GM23338 (cell line): Measurements from ENCODE around the gene CEP55. TPM values are rescaled to one million over a fixed set of nuclear protein-coding genes. Genes with fewer than 3 reads are reported as not detected.

Source experiments
- ATAC-seq: fragments of 200-7000 bp; cut with Tn5 transposase; 3 replicates; pipeline ENCODE4 v1.9.1; 2020
- DNase-seq: peaks from one replicate; pipeline ENCODE4 v3.0.0-alpha.2; 2015; ENCODE audit warnings: low spot score
- H2AFZ ChIP-seq: fragments of 200-600 bp; sonication (generic); 2 replicates; pipeline ENCODE4 v1.8.0; 2016; ENCODE audit warnings: antibody characterized with exemption, mild to moderate bottlenecking, moderate library complexity
- H3F3A ChIP-seq: fragments of 200-600 bp; sonication (generic); replicated peaks from 2 replicates; pipeline ENCODE4 v1.8.0; 2017; ENCODE audit warnings: antibody characterized with exemption, mixed run types, low read depth
- H3K27ac ChIP-seq: fragments of 200-600 bp; sonication (generic); 2 replicates; pipeline ENCODE4 v1.6.1; 2016; ENCODE audit warnings: low read depth
- H3K27me3 ChIP-seq: fragments of 200-600 bp; sonication (generic); 2 replicates; pipeline ENCODE4 v1.8.0; 2016; ENCODE audit warnings: mild to moderate bottlenecking, mixed run types, moderate library complexity; ENCODE audit not compliant: insufficient read depth
- H3K36me3 ChIP-seq: fragments of 200-600 bp; sonication (generic); 2 replicates; pipeline ENCODE4 v1.8.0; 2016; ENCODE audit warnings: mild to moderate bottlenecking; ENCODE audit not compliant: insufficient read depth
- H3K4me1 ChIP-seq: fragments of 200-600 bp; sonication (generic); 2 replicates; pipeline ENCODE4 v1.8.0; 2016; ENCODE audit warnings: mild to moderate bottlenecking, moderate library complexity; ENCODE audit not compliant: insufficient read depth
- H3K4me2 ChIP-seq: fragments of 200-600 bp; sonication (generic); 2 replicates; pipeline ENCODE4 v1.7.1; 2017; ENCODE audit warnings: mixed run types
- H3K4me3 ChIP-seq: fragments of 200-600 bp; sonication (generic); 2 replicates; pipeline ENCODE4 v1.6.1; 2016; ENCODE audit warnings: mixed run types
- H3K79me2 ChIP-seq: fragments of 200-600 bp; sonication (generic); replicated peaks from 2 replicates; pipeline ENCODE4 v1.8.0; 2017; ENCODE audit warnings: mild to moderate bottlenecking; ENCODE audit not compliant: insufficient read depth
- H3K9me2 ChIP-seq: fragments of 200-600 bp; sonication (generic); 2 replicates; pipeline ENCODE4 v1.8.0; 2017; ENCODE audit not compliant: insufficient read depth
- H4K20me1 ChIP-seq: fragments of 200-600 bp; sonication (generic); replicated peaks from 2 replicates; pipeline ENCODE4 v1.8.0; 2017; ENCODE audit warnings: mild to moderate bottlenecking; ENCODE audit not compliant: insufficient read depth
- H3K27ac Mint-ChIP-seq: 2 replicates; pipeline ENCODE4 v1.8.0; 2020; ENCODE audit warnings: inconsistent platforms, mild to moderate bottlenecking, moderate library complexity, mixed read lengths
- H3K27me3 Mint-ChIP-seq: 3 replicates; pipeline ENCODE4 v1.8.0; 2022; ENCODE audit warnings: low read depth, mild to moderate bottlenecking, moderate library complexity, mixed read lengths, inconsistent platforms; ENCODE audit not compliant: insufficient read depth, poor library complexity
- H3K36me3 Mint-ChIP-seq: 3 replicates; pipeline ENCODE4 v1.8.0; 2021; ENCODE audit warnings: low read depth, mild to moderate bottlenecking, inconsistent platforms, moderate library complexity, mixed read lengths
- H3K4me1 Mint-ChIP-seq: 3 replicates; pipeline ENCODE4 v1.8.0; 2020; ENCODE audit warnings: mild to moderate bottlenecking, inconsistent platforms, mixed read lengths
- H3K4me3 Mint-ChIP-seq: 3 replicates; pipeline ENCODE4 v1.8.0; 2021; ENCODE audit warnings: moderate library complexity, mild to moderate bottlenecking, inconsistent platforms, mixed read lengths
- H3K9me3 Mint-ChIP-seq: 3 replicates; pipeline ENCODE4 v1.8.0; 2020; ENCODE audit warnings: moderate library complexity, mild to moderate bottlenecking, inconsistent platforms, mixed read lengths
- CREB1 ChIP-seq: fragments of 250-450 bp; sonication (Bioruptor Pico); IDR thresholded peaks from 2 replicates; pipeline ENCODE4 v1.5.0; 2020; ENCODE audit warnings: low read depth, mild to moderate bottlenecking, moderate library complexity
- EZH2 ChIP-seq: fragments of 200-600 bp; sonication (generic); IDR thresholded peaks from one replicate; pipeline ENCODE4 v1.8.0; 2017; ENCODE audit warnings: antibody characterized with exemption, mild to moderate bottlenecking, low read depth; ENCODE audit not compliant: unreplicated experiment
- EZH2phosphoT487 ChIP-seq: fragments of 200-600 bp; sonication (generic); IDR thresholded peaks from one replicate; pipeline ENCODE4 v1.8.1; 2018; ENCODE audit warnings: antibody characterized with exemption; ENCODE audit not compliant: unreplicated experiment
- JUNB ChIP-seq: IDR thresholded peaks from one replicate; pipeline ENCODE4 v1.6.1; 2016; ENCODE audit warnings: antibody characterized with exemption; ENCODE audit not compliant: unreplicated experiment
- NANOG ChIP-seq: IDR thresholded peaks from 2 replicates; pipeline ENCODE4 v1.6.1; 2016; ENCODE audit warnings: antibody characterized with exemption, borderline replicate concordance
- POLR2AphosphoS5 ChIP-seq: IDR thresholded peaks from 2 replicates; pipeline ENCODE4 v1.6.1; 2016; ENCODE audit warnings: antibody characterized with exemption, low read depth
- STAT1 ChIP-seq: IDR thresholded peaks from one replicate; pipeline ENCODE4 v1.6.1; 2016; ENCODE audit warnings: antibody characterized with exemption; ENCODE audit not compliant: unreplicated experiment
- ZNF114 ChIP-seq: fragments of 250-450 bp; sonication (Bioruptor Pico); IDR thresholded peaks from 2 replicates; pipeline ENCODE4 v1.5.0; 2020; ENCODE audit warnings: mild to moderate bottlenecking, moderate library complexity
- ZNF331 ChIP-seq: fragments of 250-450 bp; sonication (Bioruptor Pico); IDR thresholded peaks from 2 replicates; pipeline ENCODE4 v1.5.0; 2020; ENCODE audit warnings: low read depth, mild to moderate bottlenecking, moderate library complexity
- polyA plus RNA-seq: library from polyadenylated mRNA; unstranded; fragments of >200 nt; fragmentation: Nextera tagmentation; extraction: Ambion mirVana; gene quantifications from 2 replicates; pipeline ENCODE4 v1.2.1, GENCODE V29; 2016
- total RNA-seq: library from RNA; depleted of rRNA; stranded (reverse); fragments of >200 nt; shearing (Covaris generic); gene quantifications from 2 replicates; pipeline ENCODE4 v1.2.3, GENCODE V29; 2014
- TF ChIP-seq, protein P1 (sequence below), 2 experiments: fragments of 200-600 bp in 1 of 2; sonication (generic) in 1 of 2; conservative IDR thresholded peaks; 2 replicates each; pipeline versions ENCODE4 v1.5.1 to v1.6.1; 2016 to 2017; ENCODE audit warnings: antibody characterized with exemption in 2 of 2, low read depth in 2 of 2, mild to moderate bottlenecking in 2 of 2, moderate library complexity in 1 of 2
- TF ChIP-seq, protein P2 (sequence below): fragments of 250-450 bp; sonication (Bioruptor Pico); IDR thresholded peaks from 2 replicates; pipeline ENCODE4 v1.5.0; 2020; ENCODE audit warnings: mild to moderate bottlenecking, moderate library complexity
- TF ChIP-seq, protein P3 (sequence below): IDR thresholded peaks from 2 replicates; pipeline ENCODE4 v1.6.1; 2016; ENCODE audit warnings: antibody characterized with exemption
- TF ChIP-seq, protein P4 (sequence below): IDR thresholded peaks from one replicate; pipeline ENCODE4 v1.6.1; 2018; ENCODE audit warnings: antibody characterized with exemption; ENCODE audit not compliant: unreplicated experiment

The CEP55 gene
- total and polyA plus RNA-seq, 2 experiments from 2014 or later, result 12.4 to 22.4 TPM

DNA sequence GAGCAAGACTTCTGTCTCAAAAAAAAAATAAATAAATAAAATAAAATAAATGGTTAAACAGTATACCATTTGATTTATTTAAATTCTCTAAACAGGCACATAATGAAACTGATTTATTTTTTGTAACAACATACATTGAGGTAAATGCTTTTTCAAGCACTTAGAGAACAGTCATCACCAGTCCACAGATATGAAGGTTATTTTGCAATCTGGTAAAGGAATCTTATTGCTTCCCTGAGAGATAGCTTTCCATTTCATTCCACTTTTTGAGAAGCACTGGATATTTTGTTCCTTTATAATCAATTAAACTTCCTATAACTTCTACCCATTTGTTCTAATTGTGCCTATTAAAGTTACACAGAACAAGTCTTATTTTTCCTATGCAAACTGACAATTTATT is 5.2 kb downstream of the CEP55 start:
- no peak for ATAC-seq

More for the DNA sequence above, 5.2 kb downstream of the CEP55 start:
- DNase-seq, result no peak
- TF ChIP-seq, protein P1, sequence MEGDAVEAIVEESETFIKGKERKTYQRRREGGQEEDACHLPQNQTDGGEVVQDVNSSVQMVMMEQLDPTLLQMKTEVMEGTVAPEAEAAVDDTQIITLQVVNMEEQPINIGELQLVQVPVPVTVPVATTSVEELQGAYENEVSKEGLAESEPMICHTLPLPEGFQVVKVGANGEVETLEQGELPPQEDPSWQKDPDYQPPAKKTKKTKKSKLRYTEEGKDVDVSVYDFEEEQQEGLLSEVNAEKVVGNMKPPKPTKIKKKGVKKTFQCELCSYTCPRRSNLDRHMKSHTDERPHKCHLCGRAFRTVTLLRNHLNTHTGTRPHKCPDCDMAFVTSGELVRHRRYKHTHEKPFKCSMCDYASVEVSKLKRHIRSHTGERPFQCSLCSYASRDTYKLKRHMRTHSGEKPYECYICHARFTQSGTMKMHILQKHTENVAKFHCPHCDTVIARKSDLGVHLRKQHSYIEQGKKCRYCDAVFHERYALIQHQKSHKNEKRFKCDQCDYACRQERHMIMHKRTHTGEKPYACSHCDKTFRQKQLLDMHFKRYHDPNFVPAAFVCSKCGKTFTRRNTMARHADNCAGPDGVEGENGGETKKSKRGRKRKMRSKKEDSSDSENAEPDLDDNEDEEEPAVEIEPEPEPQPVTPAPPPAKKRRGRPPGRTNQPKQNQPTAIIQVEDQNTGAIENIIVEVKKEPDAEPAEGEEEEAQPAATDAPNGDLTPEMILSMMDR (conservative IDR thresholded peaks at IDR 0.05; ENCODE audit: low read depth in 2 of 2), result no peak
- no peak for TF ChIP-seq EZH2phosphoT487
- no peak for TF ChIP-seq ZNF114 (CRISPR knock-in tag)
- TF ChIP-seq JUNB, result no peak
- no peak for TF ChIP-seq STAT1
- TF ChIP-seq, protein P2, sequence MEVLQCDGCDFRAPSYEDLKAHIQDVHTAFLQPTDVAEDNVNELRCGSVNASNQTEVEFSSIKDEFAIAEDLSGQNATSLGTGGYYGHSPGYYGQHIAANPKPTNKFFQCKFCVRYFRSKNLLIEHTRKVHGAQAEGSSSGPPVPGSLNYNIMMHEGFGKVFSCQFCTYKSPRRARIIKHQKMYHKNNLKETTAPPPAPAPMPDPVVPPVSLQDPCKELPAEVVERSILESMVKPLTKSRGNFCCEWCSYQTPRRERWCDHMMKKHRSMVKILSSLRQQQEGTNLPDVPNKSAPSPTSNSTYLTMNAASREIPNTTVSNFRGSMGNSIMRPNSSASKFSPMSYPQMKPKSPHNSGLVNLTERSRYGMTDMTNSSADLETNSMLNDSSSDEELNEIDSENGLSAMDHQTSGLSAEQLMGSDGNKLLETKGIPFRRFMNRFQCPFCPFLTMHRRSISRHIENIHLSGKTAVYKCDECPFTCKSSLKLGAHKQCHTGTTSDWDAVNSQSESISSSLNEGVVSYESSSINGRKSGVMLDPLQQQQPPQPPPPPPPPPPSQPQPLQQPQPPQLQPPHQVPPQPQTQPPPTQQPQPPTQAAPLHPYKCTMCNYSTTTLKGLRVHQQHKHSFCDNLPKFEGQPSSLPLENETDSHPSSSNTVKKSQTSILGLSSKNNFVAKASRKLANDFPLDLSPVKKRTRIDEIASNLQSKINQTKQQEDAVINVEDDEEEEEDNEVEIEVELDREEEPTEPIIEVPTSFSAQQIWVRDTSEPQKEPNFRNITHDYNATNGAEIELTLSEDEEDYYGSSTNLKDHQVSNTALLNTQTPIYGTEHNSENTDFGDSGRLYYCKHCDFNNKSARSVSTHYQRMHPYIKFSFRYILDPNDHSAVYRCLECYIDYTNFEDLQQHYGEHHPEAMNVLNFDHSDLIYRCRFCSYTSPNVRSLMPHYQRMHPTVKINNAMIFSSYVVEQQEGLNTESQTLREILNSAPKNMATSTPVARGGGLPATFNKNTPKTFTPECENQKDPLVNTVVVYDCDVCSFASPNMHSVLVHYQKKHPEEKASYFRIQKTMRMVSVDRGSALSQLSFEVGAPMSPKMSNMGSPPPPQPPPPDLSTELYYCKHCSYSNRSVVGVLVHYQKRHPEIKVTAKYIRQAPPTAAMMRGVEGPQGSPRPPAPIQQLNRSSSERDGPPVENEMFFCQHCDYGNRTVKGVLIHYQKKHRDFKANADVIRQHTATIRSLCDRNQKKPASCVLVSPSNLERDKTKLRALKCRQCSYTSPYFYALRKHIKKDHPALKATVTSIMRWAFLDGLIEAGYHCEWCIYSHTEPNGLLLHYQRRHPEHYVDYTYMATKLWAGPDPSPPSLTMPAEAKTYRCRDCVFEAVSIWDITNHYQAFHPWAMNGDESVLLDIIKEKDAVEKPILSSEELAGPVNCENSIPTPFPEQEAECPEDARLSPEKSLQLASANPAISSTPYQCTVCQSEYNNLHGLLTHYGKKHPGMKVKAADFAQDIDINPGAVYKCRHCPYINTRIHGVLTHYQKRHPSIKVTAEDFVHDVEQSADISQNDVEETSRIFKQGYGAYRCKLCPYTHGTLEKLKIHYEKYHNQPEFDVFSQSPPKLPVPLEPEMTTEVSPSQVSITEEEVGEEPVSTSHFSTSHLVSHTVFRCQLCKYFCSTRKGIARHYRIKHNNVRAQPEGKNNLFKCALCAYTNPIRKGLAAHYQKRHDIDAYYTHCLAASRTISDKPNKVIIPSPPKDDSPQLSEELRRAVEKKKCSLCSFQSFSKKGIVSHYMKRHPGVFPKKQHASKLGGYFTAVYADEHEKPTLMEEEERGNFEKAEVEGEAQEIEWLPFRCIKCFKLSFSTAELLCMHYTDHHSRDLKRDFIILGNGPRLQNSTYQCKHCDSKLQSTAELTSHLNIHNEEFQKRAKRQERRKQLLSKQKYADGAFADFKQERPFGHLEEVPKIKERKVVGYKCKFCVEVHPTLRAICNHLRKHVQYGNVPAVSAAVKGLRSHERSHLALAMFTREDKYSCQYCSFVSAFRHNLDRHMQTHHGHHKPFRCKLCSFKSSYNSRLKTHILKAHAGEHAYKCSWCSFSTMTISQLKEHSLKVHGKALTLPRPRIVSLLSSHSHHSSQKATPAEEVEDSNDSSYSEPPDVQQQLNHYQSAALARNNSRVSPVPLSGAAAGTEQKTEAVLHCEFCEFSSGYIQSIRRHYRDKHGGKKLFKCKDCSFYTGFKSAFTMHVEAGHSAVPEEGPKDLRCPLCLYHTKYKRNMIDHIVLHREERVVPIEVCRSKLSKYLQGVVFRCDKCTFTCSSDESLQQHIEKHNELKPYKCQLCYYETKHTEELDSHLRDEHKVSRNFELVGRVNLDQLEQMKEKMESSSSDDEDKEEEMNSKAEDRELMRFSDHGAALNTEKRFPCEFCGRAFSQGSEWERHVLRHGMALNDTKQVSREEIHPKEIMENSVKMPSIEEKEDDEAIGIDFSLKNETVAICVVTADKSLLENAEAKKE (CRISPR knock-in tag), result no peak
- TF ChIP-seq CREB1, result no peak
- no peak for TF ChIP-seq POLR2AphosphoS5
- no peak for TF ChIP-seq ZNF331 (CRISPR knock-in tag)
- TF ChIP-seq, protein P3, sequence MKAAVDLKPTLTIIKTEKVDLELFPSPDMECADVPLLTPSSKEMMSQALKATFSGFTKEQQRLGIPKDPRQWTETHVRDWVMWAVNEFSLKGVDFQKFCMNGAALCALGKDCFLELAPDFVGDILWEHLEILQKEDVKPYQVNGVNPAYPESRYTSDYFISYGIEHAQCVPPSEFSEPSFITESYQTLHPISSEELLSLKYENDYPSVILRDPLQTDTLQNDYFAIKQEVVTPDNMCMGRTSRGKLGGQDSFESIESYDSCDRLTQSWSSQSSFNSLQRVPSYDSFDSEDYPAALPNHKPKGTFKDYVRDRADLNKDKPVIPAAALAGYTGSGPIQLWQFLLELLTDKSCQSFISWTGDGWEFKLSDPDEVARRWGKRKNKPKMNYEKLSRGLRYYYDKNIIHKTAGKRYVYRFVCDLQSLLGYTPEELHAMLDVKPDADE, result no peak
- TF ChIP-seq, protein P4, sequence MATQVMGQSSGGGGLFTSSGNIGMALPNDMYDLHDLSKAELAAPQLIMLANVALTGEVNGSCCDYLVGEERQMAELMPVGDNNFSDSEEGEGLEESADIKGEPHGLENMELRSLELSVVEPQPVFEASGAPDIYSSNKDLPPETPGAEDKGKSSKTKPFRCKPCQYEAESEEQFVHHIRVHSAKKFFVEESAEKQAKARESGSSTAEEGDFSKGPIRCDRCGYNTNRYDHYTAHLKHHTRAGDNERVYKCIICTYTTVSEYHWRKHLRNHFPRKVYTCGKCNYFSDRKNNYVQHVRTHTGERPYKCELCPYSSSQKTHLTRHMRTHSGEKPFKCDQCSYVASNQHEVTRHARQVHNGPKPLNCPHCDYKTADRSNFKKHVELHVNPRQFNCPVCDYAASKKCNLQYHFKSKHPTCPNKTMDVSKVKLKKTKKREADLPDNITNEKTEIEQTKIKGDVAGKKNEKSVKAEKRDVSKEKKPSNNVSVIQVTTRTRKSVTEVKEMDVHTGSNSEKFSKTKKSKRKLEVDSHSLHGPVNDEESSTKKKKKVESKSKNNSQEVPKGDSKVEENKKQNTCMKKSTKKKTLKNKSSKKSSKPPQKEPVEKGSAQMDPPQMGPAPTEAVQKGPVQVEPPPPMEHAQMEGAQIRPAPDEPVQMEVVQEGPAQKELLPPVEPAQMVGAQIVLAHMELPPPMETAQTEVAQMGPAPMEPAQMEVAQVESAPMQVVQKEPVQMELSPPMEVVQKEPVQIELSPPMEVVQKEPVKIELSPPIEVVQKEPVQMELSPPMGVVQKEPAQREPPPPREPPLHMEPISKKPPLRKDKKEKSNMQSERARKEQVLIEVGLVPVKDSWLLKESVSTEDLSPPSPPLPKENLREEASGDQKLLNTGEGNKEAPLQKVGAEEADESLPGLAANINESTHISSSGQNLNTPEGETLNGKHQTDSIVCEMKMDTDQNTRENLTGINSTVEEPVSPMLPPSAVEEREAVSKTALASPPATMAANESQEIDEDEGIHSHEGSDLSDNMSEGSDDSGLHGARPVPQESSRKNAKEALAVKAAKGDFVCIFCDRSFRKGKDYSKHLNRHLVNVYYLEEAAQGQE, result no peak
- TF ChIP-seq EZH2, result no peak
- TF ChIP-seq NANOG, result no peak
- Mint-ChIP-seq H3K9me3 (no peaks in the 10 kb centered on the region), H3K4me1 (peaks cover 13% of the 10 kb centered on the region), H3K27ac (no peak overlapping the region), H3K4me3 (no peak overlapping the region), H3K36me3 (peaks cover 24% of the 10 kb centered on the region; the same call in 2 of the 3 replicates), H3K27me3 (peaks cover 2% of the 10 kb centered on the region)
- Histone ChIP-seq H3K27ac (no peak overlapping the region), H3K4me2 (no peak overlapping the region), H3K9me2 (no peaks in the 10 kb centered on the region), H3K79me2 (peaks cover 29% of the 10 kb centered on the region), H3K4me1 (peaks cover 7% of the 10 kb centered on the region; the same call in 1 of the 2 replicates), H2AFZ (no peak overlapping the region), H3F3A (no peaks in the 10 kb centered on the region), H4K20me1 (no peaks in the 10 kb centered on the region), H3K36me3 (peaks cover 13% of the 10 kb centered on the region), H3K27me3 (no peaks in the 10 kb centered on the region), H3K4me3 (no peak overlapping the region)
